Measurements from ENCODE around the gene PGLYRP3.

DNA sequence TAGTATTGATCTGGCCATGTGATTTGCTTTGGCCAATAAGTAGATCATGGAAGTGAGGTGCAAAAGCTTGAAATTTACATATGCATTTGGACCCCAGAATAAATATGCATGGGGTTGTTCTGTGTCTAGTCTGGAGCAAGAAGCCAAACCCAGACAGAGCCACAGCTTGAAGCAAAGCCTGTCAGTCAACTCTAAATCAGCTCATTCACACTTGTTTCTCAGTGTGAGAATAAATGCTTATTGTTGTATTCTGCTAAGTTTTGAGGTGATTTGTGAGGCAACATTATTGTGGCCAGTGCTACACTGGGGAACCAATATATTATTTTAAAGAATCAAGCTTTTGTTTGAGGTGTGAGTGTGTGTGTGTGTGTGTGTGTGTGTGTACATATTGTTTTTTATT is 12.2 kb upstream of the PGLYRP3 start:
- no peak for TF ChIP-seq EZH2 (IDR thresholded peaks at IDR 0.05; ENCODE audit: low read depth)
- TF ChIP-seq, protein P1, sequence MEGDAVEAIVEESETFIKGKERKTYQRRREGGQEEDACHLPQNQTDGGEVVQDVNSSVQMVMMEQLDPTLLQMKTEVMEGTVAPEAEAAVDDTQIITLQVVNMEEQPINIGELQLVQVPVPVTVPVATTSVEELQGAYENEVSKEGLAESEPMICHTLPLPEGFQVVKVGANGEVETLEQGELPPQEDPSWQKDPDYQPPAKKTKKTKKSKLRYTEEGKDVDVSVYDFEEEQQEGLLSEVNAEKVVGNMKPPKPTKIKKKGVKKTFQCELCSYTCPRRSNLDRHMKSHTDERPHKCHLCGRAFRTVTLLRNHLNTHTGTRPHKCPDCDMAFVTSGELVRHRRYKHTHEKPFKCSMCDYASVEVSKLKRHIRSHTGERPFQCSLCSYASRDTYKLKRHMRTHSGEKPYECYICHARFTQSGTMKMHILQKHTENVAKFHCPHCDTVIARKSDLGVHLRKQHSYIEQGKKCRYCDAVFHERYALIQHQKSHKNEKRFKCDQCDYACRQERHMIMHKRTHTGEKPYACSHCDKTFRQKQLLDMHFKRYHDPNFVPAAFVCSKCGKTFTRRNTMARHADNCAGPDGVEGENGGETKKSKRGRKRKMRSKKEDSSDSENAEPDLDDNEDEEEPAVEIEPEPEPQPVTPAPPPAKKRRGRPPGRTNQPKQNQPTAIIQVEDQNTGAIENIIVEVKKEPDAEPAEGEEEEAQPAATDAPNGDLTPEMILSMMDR (conservative IDR thresholded peaks at IDR 0.05) = no peak
